GM12878 (cell line): ENCODE measurements around the gene FLYWCH2.

Experiments used
- ATF2 ChIP-seq: IDR thresholded peaks from 2 replicates; pipeline ENCODE4 v1.6.1; 2012; ENCODE audit warnings: low read length, inconsistent platforms
- ATF3 ChIP-seq: IDR thresholded peaks from 2 replicates; pipeline ENCODE4 v1.6.1; 2011; ENCODE audit warnings: low read depth, mild to moderate bottlenecking, low read length, moderate library complexity, borderline replicate concordance; ENCODE audit errors: extremely low read depth
- CEBPB ChIP-seq, 2 experiments: fragments of 150-350 bp in 1 of 2; IDR thresholded peaks; 2 replicates each; pipeline ENCODE4 v1.6.1; 2012 to 2014; ENCODE audit warnings: low read depth in 2 of 2, low read length in 2 of 2, borderline replicate concordance in 1 of 2, inconsistent platforms in 1 of 2
- CTCF ChIP-seq, 3 experiments: IDR thresholded peaks in 2 of 3; conservative IDR thresholded peaks in 1 of 3; 2 replicates each; pipeline ENCODE4 v1.5.1; 2011; ENCODE audit warnings: low read depth in 3 of 3, low read length in 3 of 3, mild to moderate bottlenecking in 3 of 3, control low read depth in 2 of 3, moderate library complexity in 2 of 3, inconsistent platforms in 1 of 3, mixed read lengths in 1 of 3; ENCODE audit not compliant: control insufficient read depth in 2 of 3, insufficient read depth in 1 of 3; ENCODE audit errors: extremely low read depth in 1 of 3
- EGR1 ChIP-seq, 2 experiments: IDR thresholded peaks; 1 replicate in 1 of 2; 2 replicates in 1 of 2; pipeline ENCODE4 v1.6.1; 2011 to 2012; ENCODE audit warnings: low read depth in 2 of 2, low read length in 2 of 2, borderline replicate concordance in 1 of 2, mild to moderate bottlenecking in 1 of 2, moderate library complexity in 1 of 2
- ELK1 ChIP-seq: IDR thresholded peaks from 2 replicates; pipeline ENCODE4 v1.6.1; 2012; ENCODE audit warnings: low read depth, low read length, improper control_type of control experiment
- KDM1A ChIP-seq: fragments of 200-600 bp; sonication (generic); IDR thresholded peaks from 2 replicates; pipeline ENCODE4 v1.6.1; 2016; ENCODE audit warnings: borderline replicate concordance
- MAX ChIP-seq: IDR thresholded peaks from 2 replicates; pipeline ENCODE4 v1.6.1; 2012; ENCODE audit warnings: low read depth, low read length, improper control_type of control experiment
- POLR2A ChIP-seq: IDR thresholded peaks from 2 replicates; pipeline ENCODE4 v1.6.1; 2011; ENCODE audit warnings: low read depth, mild to moderate bottlenecking, low read length
- POU2F2 ChIP-seq: IDR thresholded peaks from 3 replicates; pipeline ENCODE4 v1.6.1; 2011; ENCODE audit warnings: low read depth, mild to moderate bottlenecking, low read length, borderline replicate concordance
- SIN3A ChIP-seq: IDR thresholded peaks from 2 replicates; pipeline ENCODE4 v1.6.1; 2012; ENCODE audit warnings: low read depth, low read length, improper control_type of control experiment
- USF1 ChIP-seq: IDR thresholded peaks from 2 replicates; pipeline ENCODE4 v1.6.1; 2011; ENCODE audit warnings: borderline replicate concordance, low read depth, mild to moderate bottlenecking, moderate library complexity, mixed read lengths, low read length; ENCODE audit not compliant: insufficient read depth; ENCODE audit errors: extremely low read length
- ZNF274 ChIP-seq: IDR thresholded peaks from one replicate; pipeline ENCODE4 v1.8.0; 2011; ENCODE audit not compliant: insufficient read length, insufficient read depth

GRCh38 chr16:2840914-2841313 is 42.1 kb upstream of the FLYWCH2 start:
- no peak for TF ChIP-seq CTCF (IDR thresholded peaks at IDR 0.05 in 2 of 3, conservative IDR thresholded peaks at IDR 0.05 in 1 of 3; ENCODE audit: control insufficient read depth in 2 of 3, extremely low read depth in 1 of 3, insufficient read depth in 1 of 3, low read depth in 3 of 3, low read length in 3 of 3)
- no peak for TF ChIP-seq MAX
- TF ChIP-seq POLR2A: no peak
- TF ChIP-seq USF1: no peak
- no peak for TF ChIP-seq ZNF274
- TF ChIP-seq KDM1A: no peak
- TF ChIP-seq SIN3A: no peak
- no peak for TF ChIP-seq POU2F2
- no peak for TF ChIP-seq ATF3
- no peak for TF ChIP-seq CEBPB (IDR thresholded peaks at IDR 0.05; ENCODE audit: borderline replicate concordance in 1 of 2, low read depth in 2 of 2, low read length in 2 of 2)
- no peak for TF ChIP-seq ELK1
- no peak for TF ChIP-seq EGR1 (IDR thresholded peaks at IDR 0.05; ENCODE audit: borderline replicate concordance in 1 of 2, low read depth in 2 of 2, low read length in 2 of 2)
- no peak for TF ChIP-seq ATF2
